B cell (primary cell): ENCODE results near the gene SLC35E3. TPM values are rescaled to one million over a fixed set of nuclear protein-coding genes. Genes with fewer than 3 reads are reported as not detected.
A peak's percentile ranks its signal among the peaks of the same experiment; 100 is the strongest.

Experiments used
- ATAC-seq: fragments of 200-7000 bp; cut with Tn5 transposase; one replicate; pipeline ENCODE4 v1.10.0; 2021; ENCODE audit warnings: low read depth, mild to moderate bottlenecking, moderate number of reproducible peaks, moderate library complexity
- CTCF ChIA-PET: fragments of 350-600 bp; sonication (Branson Sonifier 250); formaldehyde crosslinking; loops from one replicate; lab custom pipeline; 2021; ENCODE audit warnings: antibody characterized with exemption, inconsistent platforms; lab: Charles Lee
- POLR2A ChIA-PET: fragments of 350-600 bp; sonication (Branson Sonifier 250); formaldehyde crosslinking; loops from one replicate; lab custom pipeline; 2021; ENCODE audit warnings: antibody characterized with exemption; lab: Charles Lee
- DNase-seq: peaks from one replicate; pipeline ENCODE4 v3.0.0; 2013
- H2AFZ ChIP-seq: 2 replicates; pipeline ENCODE4 v1.6.1; 2012; ENCODE audit warnings: mild to moderate bottlenecking, low read depth, low read length; ENCODE audit not compliant: insufficient read depth, poor library complexity, severe bottlenecking
- H3K27ac ChIP-seq, 2 donors: 1 replicate in 1 of 2; 2 replicates in 1 of 2; pipeline ENCODE4 v1.5.1; 2012 to 2013; ENCODE audit warnings: low read length in 2 of 2, mild to moderate bottlenecking in 2 of 2, moderate library complexity in 1 of 2
- H3K27me3 ChIP-seq, 4 experiments: fragments of 200-600 bp in 1 of 4; sonication (generic) in 1 of 4; replicated peaks in 1 of 4; 1 replicate in 2 of 4; 2 replicates in 2 of 4; pipeline versions ENCODE4 v1.6.1 to v1.7.0; 2013 to 2016; ENCODE audit warnings: low read length in 3 of 4, mild to moderate bottlenecking in 2 of 4, mixed read lengths in 1 of 4, moderate library complexity in 1 of 4; ENCODE audit not compliant: insufficient read depth in 4 of 4, control insufficient read depth in 3 of 4; ENCODE audit errors: control extremely low read depth in 1 of 4
- H3K36me3 ChIP-seq, 2 experiments: replicated peaks in 1 of 2; 1 replicate in 1 of 2; 2 replicates in 1 of 2; pipeline versions ENCODE4 v1.6.1 to v1.7.1; 2013; ENCODE audit warnings: low read length in 1 of 2; ENCODE audit not compliant: insufficient read depth in 2 of 2, control insufficient read depth in 1 of 2; ENCODE audit errors: control extremely low read depth in 1 of 2, extremely low read depth in 1 of 2
- H3K4me1 ChIP-seq, 2 donors: fragments of 200-600 bp in 1 of 2; sonication (generic) in 1 of 2; 1 replicate in 1 of 2; 2 replicates in 1 of 2; pipeline versions ENCODE4 v1.5.1 to v1.6.1; 2013 to 2017; ENCODE audit warnings: low read length in 2 of 2; ENCODE audit not compliant: control insufficient read depth in 2 of 2, insufficient read depth in 2 of 2
- H3K4me2 ChIP-seq: replicated peaks from 2 replicates; pipeline ENCODE3; 2012; ENCODE audit warnings: mild to moderate bottlenecking, low read depth, low read length; ENCODE audit not compliant: poor library complexity, severe bottlenecking
- H3K4me3 ChIP-seq, 5 experiments: fragments of 200-600 bp in 1 of 5; sonication (generic) in 1 of 5; 1 replicate in 3 of 5; 2 replicates in 2 of 5; pipeline versions ENCODE4 v1.5.1 to v1.7.0; 2011 to 2016; ENCODE audit warnings: low read length in 4 of 5, mild to moderate bottlenecking in 4 of 5, low read depth in 2 of 5, control low read depth in 1 of 5, moderate library complexity in 1 of 5; ENCODE audit not compliant: insufficient read depth in 1 of 5; ENCODE audit errors: control extremely low read depth in 1 of 5, extremely low read depth in 1 of 5
- H3K79me2 ChIP-seq: fragments of 200-600 bp; sonication (generic); one replicate; pipeline ENCODE4 v1.6.0; 2016; ENCODE audit warnings: low read length; ENCODE audit not compliant: control insufficient read depth, insufficient read depth
- H3K9ac ChIP-seq: fragments of 200-600 bp; sonication (generic); 2 replicates; pipeline ENCODE4 v1.6.1; 2017; ENCODE audit warnings: mild to moderate bottlenecking, low read length, moderate library complexity
- H3K9me3 ChIP-seq, 3 donors: one replicate each; pipeline versions ENCODE4 v1.6.1 to v1.7.1; 2013; ENCODE audit warnings: low read length in 2 of 3; ENCODE audit not compliant: control insufficient read depth in 2 of 3, insufficient read depth in 1 of 3; ENCODE audit errors: control extremely low read depth in 1 of 3
- H4K20me1 ChIP-seq: 2 replicates; pipeline ENCODE4 v1.6.0; 2012; ENCODE audit warnings: mild to moderate bottlenecking, low read length; ENCODE audit not compliant: insufficient read depth, control insufficient read depth, poor library complexity, severe bottlenecking
- H3K27ac Mint-ChIP-seq: one replicate; pipeline ENCODE4 v1.8.0; 2021; ENCODE audit warnings: mixed read lengths
- H3K27me3 Mint-ChIP-seq: one replicate; pipeline ENCODE4 v1.8.0; 2021; ENCODE audit warnings: mixed read lengths
- H3K4me1 Mint-ChIP-seq: one replicate; pipeline ENCODE4 v1.8.0; 2021; ENCODE audit warnings: mixed read lengths
- H3K4me3 Mint-ChIP-seq: one replicate; pipeline ENCODE4 v1.8.0; 2021; ENCODE audit warnings: mixed read lengths
- H3K9me3 Mint-ChIP-seq: one replicate; pipeline ENCODE4 v1.8.0; 2022; ENCODE audit warnings: mixed read lengths; ENCODE audit not compliant: insufficient read depth
- CTCF ChIP-seq: fragments of 200-600 bp; IDR thresholded peaks from one replicate; pipeline ENCODE4 v1.8.0; 2022; ENCODE audit warnings: antibody characterized with exemption, mild to moderate bottlenecking
- EZH2 ChIP-seq: IDR thresholded peaks from 2 replicates; pipeline ENCODE4 v1.6.1; 2012; ENCODE audit warnings: borderline replicate concordance, low read depth, mild to moderate bottlenecking, moderate library complexity, low read length; ENCODE audit not compliant: insufficient read depth, poor library complexity, severe bottlenecking
- WGBS: methylation state at CpG from one replicate; pipeline ENCODE4 v1.1.5; 2013; ENCODE audit warnings: missing lambda C conversion rate; ENCODE audit not compliant: insufficient coverage; 5-methylcytosine and 5-hydroxymethylcytosine counted together
- intact Hi-C: fragments of 100-400 bp; cut with micrococcal nuclease; formaldehyde crosslinking; loops from one replicate; pipeline ENCODE4 v1.10.0; 2022
- polyA plus RNA-seq: library from polyadenylated mRNA; depleted of rRNA; stranded (reverse); fragments of >200 nt; gene quantifications from 2 replicates; pipeline ENCODE4 v1.2.3, GENCODE V29; 2012
- total RNA-seq, 2 donors: library from RNA; stranded (reverse); fragments of 120-200 nt in 1 of 2; gene quantifications; 1 replicate in 1 of 2; 2 replicates in 1 of 2; pipeline versions ENCODE4 v1.2.3 to v1.2.4, GENCODE V29; 2013 to 2022

SLC35E3 gene
- total and polyA plus RNA-seq, 2 donors (not counting 1 experiment from before 2014, with no cell fraction given): 7.0 to 15.1 TPM

GRCh38 chr12:68814490-68815231 lies 68.7 kb downstream of the SLC35E3 start:
- WGBS: no CpG with 5 or more reads among the region's 3 CpGs
- Histone ChIP-seq H3K27ac (peak overlapping the region in 1 of 2 donors; percentile 8), H4K20me1 (peaks cover 21% of the 10 kb centered on the region), H2AFZ (no peak overlapping the region), H3K36me3 (peaks cover 14 to 65% of the 10 kb centered on the region in 2 experiments), H3K9ac (no peak overlapping the region), H3K9me3 (no peaks in the 10 kb centered on the region), H3K79me2 (peaks cover 26% of the 10 kb centered on the region), H3K27me3 (no peaks in the 10 kb centered on the region), H3K4me1 (no peaks in the 10 kb centered on the region), H3K4me2 (no peak overlapping the region), H3K4me3 (no peak overlapping the region)
- Mint-ChIP-seq H3K27me3 (no peaks in the 10 kb centered on the region), H3K9me3 (no peaks in the 10 kb centered on the region), H3K27ac (peak overlapping the region; percentile 3), H3K4me1 (peaks cover 13% of the 10 kb centered on the region), H3K4me3 (no peak overlapping the region)
- intact Hi-C loops: loop anchor here (10.0 kb wide), 1 partner anchor 550 kb away; no protein-coding TSS in a partner anchor
- ChIA-PET CTCF (interaction anchor here (0.5 kb wide), 1 partner anchor 15 kb away, joined by 3 read pairs; no protein-coding TSS in a partner anchor), POLR2A (interaction anchor here (0.6 kb wide), 1 partner anchor 25 kb away, joined by 10 read pairs; no protein-coding TSS in a partner anchor)
- TF ChIP-seq EZH2 (no peak), CTCF (no peak)
- no peak for ATAC-seq
- DNase-seq: no peak
